HG02840 (cell line): ENCODE data around the gene ST8SIA5.
"Not testable (repeated sequence)": the region's sequence is repeated elsewhere in the genome, so short reads cannot be mapped to it uniquely, and the experiment has no call there.

ENCODE experiments used
- ATAC-seq: cut with Tn5 transposase; IDR thresholded peaks from one replicate; pipeline ENCODE4 v1.9.1; 2021; ENCODE audit warnings: mild to moderate bottlenecking, moderate library complexity, moderate number of reproducible peaks; ENCODE audit not compliant: unreplicated experiment, low FRiP score

Gene ST8SIA5

GRCh38 chr18:46756559-46757201 lies at the start of gene ST8SIA5:
Gene ST8SIA5, minus strand, starts transcription at chr18:46757053. Its CDS starts 545 bp downstream, at chr18:46756508.
- no peak for ATAC-seq

GRCh38 chr18:46795945-46796344 lies 39.1 kb upstream of the ST8SIA5 start:
- ATAC-seq: not testable (repeated sequence)

DNA sequence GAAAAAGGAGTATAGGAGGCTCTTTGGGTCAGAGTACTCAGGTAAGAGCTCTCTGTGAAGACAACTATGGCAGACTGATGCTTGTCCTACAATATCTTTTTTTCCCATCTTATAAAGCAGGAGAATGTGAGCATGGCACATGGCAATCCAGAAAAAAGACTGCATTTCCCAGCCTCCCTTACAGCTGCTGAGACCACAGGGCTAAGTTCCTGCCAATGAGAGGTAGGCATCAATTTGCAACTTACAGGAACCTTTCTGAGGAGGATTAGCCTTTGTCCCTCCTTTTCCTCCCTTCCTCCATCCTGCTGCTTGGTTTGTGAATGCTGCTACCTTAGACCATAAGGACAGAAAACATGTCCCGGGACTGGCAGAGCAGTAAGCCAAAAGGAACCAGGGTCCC lies 37.8 kb upstream of the ST8SIA5 start:
- no peak for ATAC-seq

GRCh38 chr18:46793565-46793964 lies 36.7 kb upstream of the ST8SIA5 start:
- ATAC-seq: no peak

GRCh38 chr18:46789088-46789487 lies 32.2 kb upstream of the ST8SIA5 start:
- no peak for ATAC-seq

- ATAC-seq: no peak
Measured at GRCh38 chr18:46787674-46788073, 30.8 kb upstream of the ST8SIA5 start.

DNA sequence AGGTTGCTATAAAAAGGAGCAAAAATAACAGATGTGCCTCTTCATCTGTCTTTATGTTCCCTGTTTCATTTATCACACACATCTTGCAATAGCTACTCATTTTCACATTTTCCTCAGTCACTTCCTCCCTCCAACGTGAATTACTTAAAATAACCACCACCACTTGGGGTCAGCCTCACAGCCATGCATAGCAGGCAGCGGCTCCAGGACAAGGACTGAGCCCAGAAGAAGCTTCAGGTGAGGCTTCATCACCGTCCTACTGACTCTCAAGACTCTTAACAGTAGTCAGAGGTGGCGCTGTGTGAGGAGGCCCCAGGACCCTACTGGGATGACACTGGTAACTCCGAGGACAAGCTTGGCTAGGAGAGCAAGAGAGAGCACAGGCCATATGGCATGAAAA lies 15.5 kb upstream of the ST8SIA5 start:
- no peak for ATAC-seq

GRCh38 chr18:46771141-46771540 lies 14.3 kb upstream of the ST8SIA5 start:
- ATAC-seq: no peak

DNA sequence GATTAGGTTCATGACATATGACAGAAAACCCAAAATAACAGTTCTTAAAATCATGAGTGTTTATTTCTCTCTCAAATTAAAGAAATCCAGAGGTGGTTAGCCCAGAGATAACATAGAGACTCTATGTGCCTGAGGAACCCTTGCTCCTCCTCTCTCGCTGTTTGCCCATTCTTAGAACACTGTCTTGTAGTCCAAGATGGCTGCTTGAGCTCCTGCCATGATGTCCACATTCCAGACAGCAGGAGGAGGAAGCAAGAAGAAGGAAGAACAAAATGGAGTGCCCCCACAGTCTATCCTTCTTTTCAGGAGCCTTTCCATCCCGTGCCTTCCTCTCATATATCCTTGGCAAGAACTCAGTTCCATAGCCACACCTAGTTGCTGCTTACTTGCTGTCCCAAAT lies 13.9 kb upstream of the ST8SIA5 start:
- no peak for ATAC-seq

GRCh38 chr18:46768166-46768921 lies 11.5 kb upstream of the ST8SIA5 start:
- no peak for ATAC-seq

DNA sequence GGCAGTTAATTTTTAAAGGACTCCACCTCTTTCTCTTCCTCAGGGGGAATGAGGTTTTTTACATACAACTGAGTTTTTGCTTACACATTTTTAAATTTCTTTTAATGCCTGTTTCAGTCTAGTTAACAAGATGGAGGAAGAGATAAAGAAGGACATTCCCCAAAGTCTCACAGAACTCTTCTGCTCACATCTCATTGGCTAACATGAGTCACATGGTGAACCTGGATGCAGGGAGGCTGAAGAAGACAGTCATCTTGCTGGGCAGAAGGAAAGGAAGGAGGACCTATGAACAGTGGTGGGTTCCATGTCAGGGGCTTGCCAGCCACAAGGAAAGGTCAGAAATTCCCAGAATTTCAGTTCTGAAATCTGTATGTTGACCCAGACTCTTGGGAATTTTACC lies 10.4 kb upstream of the ST8SIA5 start:
- no peak for ATAC-seq

GRCh38 chr18:46764586-46764985 lies 7.7 kb upstream of the ST8SIA5 start:
- no peak for ATAC-seq

GRCh38 chr18:46761059-46761769 lies 4.4 kb upstream of the ST8SIA5 start:
- no peak for ATAC-seq

- no peak for ATAC-seq
Measured at GRCh38 chr18:46759890-46760289, 3.0 kb upstream of the ST8SIA5 start.

DNA sequence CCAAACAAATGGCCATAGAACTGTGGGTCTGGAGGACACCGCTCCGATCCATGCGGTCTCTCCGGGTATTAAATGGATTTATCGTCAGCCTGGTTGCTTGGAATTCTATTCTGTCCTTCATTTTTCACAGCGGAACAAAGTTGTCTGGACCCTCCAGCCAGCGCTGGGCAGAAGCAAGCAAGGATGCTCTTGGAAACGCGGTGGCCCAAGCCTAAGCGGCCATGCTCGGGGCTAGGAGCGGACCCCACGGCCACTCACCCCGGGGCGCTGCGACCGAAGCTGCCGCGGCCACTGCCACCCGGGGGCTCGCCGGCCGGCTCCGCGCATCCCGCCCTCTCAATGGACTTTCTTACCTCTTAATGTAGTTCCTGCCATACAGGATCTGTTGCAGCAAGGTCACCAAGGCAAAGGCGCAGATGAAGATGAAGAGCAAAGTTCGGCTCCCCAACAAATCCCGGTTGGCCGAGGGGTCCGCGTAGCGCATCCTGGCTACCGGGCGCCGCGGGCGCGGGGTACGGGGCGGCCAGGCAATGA lies 761 bp downstream of the ST8SIA5 start:
- ATAC-seq: no peak

- no peak for ATAC-seq
Measured at GRCh38 chr18:46755315-46756024, 1.4 kb downstream of the ST8SIA5 start.

DNA sequence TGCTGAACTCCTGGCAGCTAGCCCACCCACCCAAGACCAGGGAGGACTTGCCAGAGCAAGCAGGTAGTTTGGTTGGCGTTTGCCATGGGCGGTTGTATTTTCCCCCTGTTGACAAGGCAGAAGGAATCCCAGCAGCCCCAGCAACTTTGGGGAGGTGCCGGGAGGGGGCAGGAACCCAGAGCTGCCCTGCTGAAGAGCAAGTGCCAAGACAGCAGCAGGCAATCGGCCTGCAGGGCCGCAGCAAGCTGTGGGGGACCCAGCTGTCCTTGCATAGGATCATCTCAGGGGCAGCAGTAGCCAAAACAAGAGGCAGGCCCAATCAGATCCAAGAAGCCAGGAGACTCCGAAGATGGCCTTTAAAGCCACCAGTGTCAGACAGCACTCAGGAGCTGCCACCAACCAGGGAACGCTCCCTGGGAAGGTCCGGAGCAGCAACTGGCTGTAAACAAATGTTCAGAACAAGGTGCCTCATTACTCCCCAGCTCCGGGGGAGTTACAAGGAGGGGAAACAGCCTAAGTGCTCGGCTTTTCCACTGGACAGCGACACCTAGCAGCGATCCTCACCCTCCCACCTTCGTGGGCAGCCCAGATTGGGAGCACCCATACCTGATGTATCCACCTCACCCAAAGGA lies 2.1 kb downstream of the ST8SIA5 start:
- ATAC-seq: no peak

DNA sequence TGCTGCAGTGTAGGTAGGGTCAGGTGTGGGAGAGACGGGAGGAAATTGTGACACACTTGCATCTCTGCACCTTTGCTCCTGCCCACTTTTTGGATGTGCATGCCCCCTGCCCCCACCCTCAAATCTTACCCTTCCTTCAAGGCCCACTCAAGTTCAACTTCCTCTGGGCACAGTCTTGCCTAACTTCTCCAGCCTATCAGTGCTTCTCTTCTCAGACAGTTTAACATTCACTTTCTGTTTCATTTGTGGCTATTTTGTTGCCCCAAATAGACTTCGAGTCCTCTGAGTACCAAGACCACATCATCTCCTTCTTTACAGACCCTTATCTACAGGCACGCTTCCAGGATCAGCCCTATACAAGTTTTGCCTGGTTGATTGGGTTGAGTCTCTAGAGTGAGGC lies 2.7 kb downstream of the ST8SIA5 start:
- ATAC-seq: peak; percentile 52

- no peak for ATAC-seq
Measured at GRCh38 chr18:46751882-46752281, 5.0 kb downstream of the ST8SIA5 start.

- no peak for ATAC-seq
Measured at GRCh38 chr18:46750626-46751025, 6.2 kb downstream of the ST8SIA5 start.
